NB4 (cell line): ENCODE measurements around the gene SLC37A1.

Source experiments
- CTCF ChIP-seq: IDR thresholded peaks from one replicate; pipeline ENCODE4 v1.5.1; 2012; ENCODE audit warnings: low read depth, low read length
- MAX ChIP-seq: IDR thresholded peaks from 2 replicates; pipeline ENCODE4 v1.6.1; 2011; ENCODE audit warnings: low read depth, low read length
- POLR2A ChIP-seq: IDR thresholded peaks from 2 replicates; pipeline ENCODE4 v1.6.1; 2011; ENCODE audit warnings: mild to moderate bottlenecking; ENCODE audit not compliant: insufficient read length; ENCODE audit errors: extremely low read depth

- TF ChIP-seq CTCF = no peak
- TF ChIP-seq POLR2A = no peak
- TF ChIP-seq MAX = no peak
Measured at GRCh38 chr21:42616941-42617340, 103.3 kb downstream of the SLC37A1 start.
